Breast epithelium (tissue), 4 donors: ENCODE results near the gene AKR7A2. TPM values are rescaled to one million over a fixed set of nuclear protein-coding genes. Genes with fewer than 3 reads are reported as not detected.

Experiments used
- DNase-seq, 2 donors: peaks; one replicate each; pipeline ENCODE4 v3.0.0-alpha.2; 2019; ENCODE audit warnings: low spot score in 2 of 2
- H3K27ac ChIP-seq, 2 donors: fragments of 200-600 bp; sonication (generic) in 1 of 2; one replicate each; pipeline ENCODE4 v1.5.1; 2016 to 2019; ENCODE audit warnings: mild to moderate bottlenecking in 1 of 2
- H3K27me3 ChIP-seq, 2 donors: fragments of 200-600 bp; sonication (generic) in 1 of 2; one replicate each; pipeline versions ENCODE4 v1.5.1 to v1.6.0; 2017 to 2019; ENCODE audit warnings: control low read depth in 1 of 2, mild to moderate bottlenecking in 1 of 2
- H3K36me3 ChIP-seq: fragments of 200-600 bp; one replicate; pipeline ENCODE4 v1.5.1; 2019
- H3K4me1 ChIP-seq, 2 donors: fragments of 200-600 bp; sonication (generic); one replicate each; pipeline ENCODE4 v1.5.1; 2016 to 2019; ENCODE audit warnings: control low read depth in 1 of 2
- H3K4me3 ChIP-seq, 3 donors: fragments of 200-600 bp; sonication (generic); 1 replicate in 2 of 3; 2 replicates in 1 of 3; pipeline ENCODE4 v1.5.1; 2016 to 2019; ENCODE audit warnings: mild to moderate bottlenecking in 3 of 3, moderate library complexity in 2 of 3
- H3K9me3 ChIP-seq, 2 donors: fragments of 200-600 bp; sonication (generic) in 1 of 2; one replicate each; pipeline ENCODE4 v1.5.1; 2016 to 2019; ENCODE audit warnings: control low read depth in 1 of 2
- POLR2A ChIP-seq: fragments of 450-650 bp; IDR thresholded peaks from one replicate; pipeline ENCODE4 v1.6.1; 2016; ENCODE audit warnings: antibody characterized with exemption, mild to moderate bottlenecking, moderate library complexity
- POLR2AphosphoS5 ChIP-seq, 3 donors: sonication (generic); formaldehyde crosslinking; IDR thresholded peaks; one replicate each; pipeline ENCODE4 v1.6.1; 2017; ENCODE audit warnings: antibody characterized with exemption in 3 of 3
- intact Hi-C: fragments of 100-400 bp; cut with DNase I; formaldehyde crosslinking; loops from one replicate; pipeline ENCODE4 v1.15.1; 2023; ENCODE audit warnings: low total_unique reads
- total RNA-seq, 3 donors: library from RNA; depleted of rRNA; stranded (reverse); fragments of >200 nt; gene quantifications; one replicate each; pipeline ENCODE4 v1.1.0, GENCODE V29; 2016
- TF ChIP-seq, protein P1 (sequence below), 3 donors: fragments of 450-650 bp; IDR thresholded peaks; one replicate each; pipeline ENCODE4 v1.5.1; 2016 to 2017; ENCODE audit warnings: antibody characterized with exemption in 3 of 3, mild to moderate bottlenecking in 3 of 3, moderate library complexity in 3 of 3

The AKR7A2 gene
- total RNA-seq, 3 donors from 2014 or later = 65.9 to 116 (median 80.5) TPM

GRCh38 chr1:19313961-19314882 is 2.3 kb upstream of the AKR7A2 start:
- no peaks in the 10 kb centered on the region for H3K36me3 ChIP-seq
- peaks cover 5 to 6% of the 10 kb centered on the region in 2 donors for H3K4me1 ChIP-seq
- TF ChIP-seq POLR2AphosphoS5 (IDR thresholded peaks at IDR 0.05) = no peak
- TF ChIP-seq, protein P1, sequence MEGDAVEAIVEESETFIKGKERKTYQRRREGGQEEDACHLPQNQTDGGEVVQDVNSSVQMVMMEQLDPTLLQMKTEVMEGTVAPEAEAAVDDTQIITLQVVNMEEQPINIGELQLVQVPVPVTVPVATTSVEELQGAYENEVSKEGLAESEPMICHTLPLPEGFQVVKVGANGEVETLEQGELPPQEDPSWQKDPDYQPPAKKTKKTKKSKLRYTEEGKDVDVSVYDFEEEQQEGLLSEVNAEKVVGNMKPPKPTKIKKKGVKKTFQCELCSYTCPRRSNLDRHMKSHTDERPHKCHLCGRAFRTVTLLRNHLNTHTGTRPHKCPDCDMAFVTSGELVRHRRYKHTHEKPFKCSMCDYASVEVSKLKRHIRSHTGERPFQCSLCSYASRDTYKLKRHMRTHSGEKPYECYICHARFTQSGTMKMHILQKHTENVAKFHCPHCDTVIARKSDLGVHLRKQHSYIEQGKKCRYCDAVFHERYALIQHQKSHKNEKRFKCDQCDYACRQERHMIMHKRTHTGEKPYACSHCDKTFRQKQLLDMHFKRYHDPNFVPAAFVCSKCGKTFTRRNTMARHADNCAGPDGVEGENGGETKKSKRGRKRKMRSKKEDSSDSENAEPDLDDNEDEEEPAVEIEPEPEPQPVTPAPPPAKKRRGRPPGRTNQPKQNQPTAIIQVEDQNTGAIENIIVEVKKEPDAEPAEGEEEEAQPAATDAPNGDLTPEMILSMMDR (IDR thresholded peaks at IDR 0.05) = no peak
- no peak for TF ChIP-seq POLR2A
- no peaks in the 10 kb centered on the region for H3K9me3 ChIP-seq
- H3K27me3 ChIP-seq = no peaks in the 10 kb centered on the region
- no peak overlapping the region for H3K4me3 ChIP-seq
- intact Hi-C loops = no loop called here
- H3K27ac ChIP-seq = no peak overlapping the region
- no peak for DNase-seq

DNA sequence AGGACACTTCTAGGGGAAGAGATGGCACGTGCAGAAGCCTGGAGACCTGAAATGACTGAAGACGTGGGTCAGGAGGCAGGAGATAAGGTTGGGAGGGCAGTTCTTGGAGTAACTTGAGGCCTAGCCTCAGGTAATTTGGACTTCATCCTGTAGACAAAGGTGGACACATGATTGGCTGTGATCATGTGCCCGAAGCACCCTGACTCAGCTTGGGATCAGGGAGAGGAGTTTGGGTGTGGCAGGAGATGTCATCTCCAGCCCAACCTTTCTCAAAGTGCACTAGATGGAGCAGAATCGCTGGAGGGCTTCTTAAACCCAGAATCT is 1.7 kb upstream of the AKR7A2 start:
- Histone ChIP-seq H3K36me3 (no peaks in the 10 kb centered on the region), H3K27ac (no peak overlapping the region), H3K4me3 (peak overlapping the region in 1 of 3 donors; percentile 96), H3K27me3 (no peaks in the 10 kb centered on the region), H3K9me3 (no peaks in the 10 kb centered on the region), H3K4me1 (peaks cover 5 to 6% of the 10 kb centered on the region in 2 donors)
- TF ChIP-seq, protein P1 (IDR thresholded peaks at IDR 0.05) = no peak
- no peak for TF ChIP-seq POLR2AphosphoS5 (IDR thresholded peaks at IDR 0.05)
- TF ChIP-seq POLR2A = no peak
- intact Hi-C loops = no loop called here
- DNase-seq = no peak

DNA sequence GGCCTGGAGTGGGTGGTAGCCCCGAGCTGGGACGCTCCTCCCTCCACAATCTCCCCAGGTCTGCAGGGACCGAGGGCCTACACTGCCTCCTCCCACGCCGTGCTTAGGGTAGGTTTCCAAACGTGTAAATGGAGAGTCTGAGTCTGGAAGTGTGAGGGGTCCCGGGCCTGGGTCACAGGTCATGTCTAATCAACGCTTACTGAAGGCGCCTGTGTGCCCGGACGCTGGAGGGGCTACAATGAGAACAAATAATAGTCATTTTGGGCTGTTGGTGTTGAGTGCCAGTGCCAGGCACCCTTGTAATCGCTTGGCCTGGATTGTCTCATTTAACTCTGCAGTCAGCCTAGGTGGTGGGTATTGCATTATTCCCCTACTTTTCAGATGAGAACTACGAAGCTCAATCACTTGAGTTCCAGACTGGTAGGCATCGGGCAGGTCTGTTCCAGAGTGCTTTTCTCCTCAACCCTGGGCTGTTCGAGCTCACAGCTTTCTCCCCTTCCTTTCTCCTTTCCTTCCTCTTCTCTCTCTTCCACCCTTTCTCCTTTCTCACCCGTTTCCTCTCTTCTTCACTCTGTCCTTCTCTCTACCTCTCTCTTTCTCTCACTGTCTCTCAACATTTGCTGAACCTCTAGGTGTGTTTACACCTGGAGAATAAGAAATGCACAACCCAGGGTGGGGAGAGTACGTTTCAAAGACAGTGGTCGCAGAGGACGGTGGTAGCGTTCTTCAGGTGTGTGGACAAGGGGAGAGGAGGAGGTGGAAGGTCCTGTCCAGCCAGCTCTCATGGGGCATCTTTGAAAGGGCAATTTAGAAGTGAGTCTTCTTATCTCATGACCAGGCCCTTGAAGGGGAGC is 1.1 kb upstream of the AKR7A2 start:
- intact Hi-C loops = no loop called here
- DNase-seq = no peak
- Histone ChIP-seq H3K36me3 (no peaks in the 10 kb centered on the region), H3K4me3 (peak overlapping the region; percentile 81 to 96 (median 92)), H3K27me3 (no peaks in the 10 kb centered on the region), H3K4me1 (peaks cover 5 to 6% of the 10 kb centered on the region in 2 donors), H3K27ac (peak overlapping the region; percentile 88 to 93), H3K9me3 (no peaks in the 10 kb centered on the region)
- TF ChIP-seq POLR2A (no peak), POLR2AphosphoS5 (IDR thresholded peaks at IDR 0.05) (no peak)
- TF ChIP-seq, protein P1 (IDR thresholded peaks at IDR 0.05) = no peak

GRCh38 chr1:19311503-19311930 is 427 bp downstream of the AKR7A2 start:
- H3K27ac ChIP-seq = peak overlapping the region; percentile 72 to 88
- TF ChIP-seq, protein P1 (IDR thresholded peaks at IDR 0.05) = no peak
- peak in 1 of 3 donors; percentile 7 for TF ChIP-seq POLR2AphosphoS5 (IDR thresholded peaks at IDR 0.05)
- no peak for TF ChIP-seq POLR2A
- H3K36me3 ChIP-seq = no peaks in the 10 kb centered on the region
- peak overlapping the region; percentile 81 to 96 (median 92) for H3K4me3 ChIP-seq
- H3K4me1 ChIP-seq = peaks cover 5 to 6% of the 10 kb centered on the region in 2 donors
- no peaks in the 10 kb centered on the region for H3K27me3 ChIP-seq
- intact Hi-C loops = no loop called here
- H3K9me3 ChIP-seq = no peaks in the 10 kb centered on the region
- DNase-seq = no peak
